Measurements from ENCODE around the gene C2orf81.

The C2orf81 gene

GRCh38 chr2:74364533-74365505, 56.6 kb downstream of the C2orf81 start:
- no peak for DNase-seq (ENCODE audit: low read depth)
- Histone ChIP-seq H3K36me3 (ENCODE audit: control insufficient read depth, insufficient read depth, low read length, severe bottlenecking) (peaks cover 99% of the 10 kb centered on the region), H3K9me3 (ENCODE audit: control insufficient read depth, low read length) (no peaks in the 10 kb centered on the region), H3K4me1 (ENCODE audit: control insufficient read depth, insufficient read depth, low read length) (peaks cover 9% of the 10 kb centered on the region), H3K27me3 (replicated peaks; ENCODE audit: control insufficient read depth, insufficient read depth, low read length) (no peaks in the 10 kb centered on the region), H3K9ac (ENCODE audit: low read length) (no peak overlapping the region), H3K4me3 (ENCODE audit: low read length) (no peak overlapping the region)
